Cardiac fibroblast (primary cell): ENCODE data around the gene CLCN6.

Experiments
- DNase-seq, 2 donors: peaks; one replicate each; pipeline versions ENCODE4 v3.0.0 to v3.0.0-alpha.2; 2010; ENCODE audit warnings: low read depth in 2 of 2
- H3K4me3 ChIP-seq, 2 donors: replicated peaks in 1 of 2; 1 replicate in 1 of 2; 2 replicates in 1 of 2; pipeline ENCODE4 v1.5.1; 2011; ENCODE audit warnings: low read depth in 2 of 2, low read length in 2 of 2, mild to moderate bottlenecking in 2 of 2, moderate library complexity in 1 of 2
- TF ChIP-seq, protein P1 (sequence below): IDR thresholded peaks from one replicate; pipeline ENCODE4 v1.5.1; 2011; ENCODE audit warnings: low read depth, mild to moderate bottlenecking, low read length, inconsistent platforms

Gene CLCN6

DNA sequence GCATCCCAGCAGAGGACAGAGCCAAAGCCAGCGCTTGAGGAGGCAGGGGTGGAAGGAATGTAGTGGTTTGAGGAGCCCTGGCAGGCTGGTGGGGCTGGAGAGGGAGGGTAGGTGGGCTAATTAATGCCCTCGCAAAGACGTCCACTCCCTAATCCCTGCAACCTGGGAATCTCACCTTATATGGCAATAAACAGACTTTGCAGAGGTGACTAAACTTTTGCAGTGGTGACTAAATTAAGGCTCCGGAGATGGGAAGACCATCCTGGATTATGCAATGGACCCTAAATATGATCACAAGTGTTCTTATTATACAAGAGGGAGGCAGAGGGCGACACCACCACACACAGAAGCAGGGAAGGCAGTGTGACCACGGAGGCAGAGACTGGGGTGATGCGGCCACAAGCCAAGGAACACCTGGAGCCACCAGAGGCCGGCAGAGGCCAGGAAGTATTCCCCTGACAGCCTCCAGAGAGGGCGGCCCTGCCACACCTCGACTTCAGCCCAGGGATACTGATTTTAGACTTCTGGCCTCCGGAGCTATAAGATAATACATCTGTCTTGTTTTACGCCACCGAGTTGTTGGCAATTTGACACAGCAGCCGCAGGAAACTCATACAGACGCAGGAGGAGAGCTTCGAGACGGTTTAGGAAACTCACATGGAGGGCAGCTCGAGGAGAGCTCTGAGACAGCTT is 75.9 kb downstream of the CLCN6 start:
- TF ChIP-seq, protein P1, sequence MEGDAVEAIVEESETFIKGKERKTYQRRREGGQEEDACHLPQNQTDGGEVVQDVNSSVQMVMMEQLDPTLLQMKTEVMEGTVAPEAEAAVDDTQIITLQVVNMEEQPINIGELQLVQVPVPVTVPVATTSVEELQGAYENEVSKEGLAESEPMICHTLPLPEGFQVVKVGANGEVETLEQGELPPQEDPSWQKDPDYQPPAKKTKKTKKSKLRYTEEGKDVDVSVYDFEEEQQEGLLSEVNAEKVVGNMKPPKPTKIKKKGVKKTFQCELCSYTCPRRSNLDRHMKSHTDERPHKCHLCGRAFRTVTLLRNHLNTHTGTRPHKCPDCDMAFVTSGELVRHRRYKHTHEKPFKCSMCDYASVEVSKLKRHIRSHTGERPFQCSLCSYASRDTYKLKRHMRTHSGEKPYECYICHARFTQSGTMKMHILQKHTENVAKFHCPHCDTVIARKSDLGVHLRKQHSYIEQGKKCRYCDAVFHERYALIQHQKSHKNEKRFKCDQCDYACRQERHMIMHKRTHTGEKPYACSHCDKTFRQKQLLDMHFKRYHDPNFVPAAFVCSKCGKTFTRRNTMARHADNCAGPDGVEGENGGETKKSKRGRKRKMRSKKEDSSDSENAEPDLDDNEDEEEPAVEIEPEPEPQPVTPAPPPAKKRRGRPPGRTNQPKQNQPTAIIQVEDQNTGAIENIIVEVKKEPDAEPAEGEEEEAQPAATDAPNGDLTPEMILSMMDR: no peak
- peak in 1 of 2 donors; percentile 13 for DNase-seq
- H3K4me3 ChIP-seq: no peak overlapping the region

DNA sequence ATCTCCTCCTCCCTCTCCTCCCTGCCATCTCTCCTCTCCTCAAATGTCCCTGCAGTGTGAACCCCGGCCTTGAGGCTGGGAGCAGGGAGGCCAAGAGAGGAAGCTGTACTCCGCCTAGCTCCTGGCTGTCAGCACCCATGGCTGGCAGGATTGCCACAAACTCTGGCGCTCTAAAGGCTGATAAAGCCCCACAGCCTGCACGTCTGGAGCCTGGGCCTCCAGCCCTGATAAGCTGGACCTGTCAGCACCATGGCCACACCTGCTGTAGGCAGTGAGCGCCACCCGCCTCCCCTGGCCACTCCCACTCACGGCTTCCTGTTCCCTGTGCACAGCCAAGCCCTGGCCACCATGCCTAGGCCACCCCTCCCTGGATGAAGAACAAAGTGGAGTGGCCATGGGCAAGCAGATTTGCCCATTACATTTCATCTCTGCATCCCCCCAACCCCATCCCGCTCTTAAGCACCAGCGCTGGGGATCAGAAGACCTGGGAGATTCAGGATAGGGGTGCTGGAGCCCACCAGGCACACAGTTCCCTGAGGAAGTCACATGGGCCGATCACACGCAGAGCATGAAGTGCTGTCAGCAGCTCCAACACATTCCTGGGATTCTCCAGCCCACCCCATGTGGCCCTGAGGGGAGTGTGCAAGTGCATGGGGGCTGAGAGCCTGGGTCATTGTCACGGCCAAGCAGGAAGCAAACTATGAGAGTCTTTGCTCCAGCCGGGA is 77.0 kb downstream of the CLCN6 start:
- TF ChIP-seq, protein P1: no peak
- DNase-seq: peak in 1 of 2 donors; percentile 61

DNA sequence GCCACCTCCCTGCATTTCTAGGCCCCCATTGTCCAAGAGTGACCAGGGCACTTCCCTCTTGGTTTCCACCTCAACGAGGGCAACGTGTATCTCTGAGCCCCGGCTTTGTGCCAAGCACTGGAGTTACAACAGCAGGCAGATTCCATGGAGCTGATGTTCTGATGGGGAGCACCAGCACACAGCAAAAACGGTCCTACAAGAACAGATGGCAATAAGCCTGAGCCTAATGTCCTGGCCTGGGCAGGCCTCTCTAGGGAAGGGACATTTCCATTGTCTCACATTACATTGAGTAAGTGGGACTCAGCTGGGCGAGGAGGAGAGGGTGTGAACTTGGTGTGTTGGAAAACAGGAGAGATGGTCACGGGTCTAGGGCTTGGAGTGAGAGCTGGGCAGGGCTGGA is 79.9 kb downstream of the CLCN6 start:
- no peak overlapping the region for H3K4me3 ChIP-seq
- DNase-seq: no peak
- TF ChIP-seq, protein P1: no peak

More for the DNA sequence above, 77.0 kb downstream of the CLCN6 start:
- no peak overlapping the region for H3K4me3 ChIP-seq

DNA sequence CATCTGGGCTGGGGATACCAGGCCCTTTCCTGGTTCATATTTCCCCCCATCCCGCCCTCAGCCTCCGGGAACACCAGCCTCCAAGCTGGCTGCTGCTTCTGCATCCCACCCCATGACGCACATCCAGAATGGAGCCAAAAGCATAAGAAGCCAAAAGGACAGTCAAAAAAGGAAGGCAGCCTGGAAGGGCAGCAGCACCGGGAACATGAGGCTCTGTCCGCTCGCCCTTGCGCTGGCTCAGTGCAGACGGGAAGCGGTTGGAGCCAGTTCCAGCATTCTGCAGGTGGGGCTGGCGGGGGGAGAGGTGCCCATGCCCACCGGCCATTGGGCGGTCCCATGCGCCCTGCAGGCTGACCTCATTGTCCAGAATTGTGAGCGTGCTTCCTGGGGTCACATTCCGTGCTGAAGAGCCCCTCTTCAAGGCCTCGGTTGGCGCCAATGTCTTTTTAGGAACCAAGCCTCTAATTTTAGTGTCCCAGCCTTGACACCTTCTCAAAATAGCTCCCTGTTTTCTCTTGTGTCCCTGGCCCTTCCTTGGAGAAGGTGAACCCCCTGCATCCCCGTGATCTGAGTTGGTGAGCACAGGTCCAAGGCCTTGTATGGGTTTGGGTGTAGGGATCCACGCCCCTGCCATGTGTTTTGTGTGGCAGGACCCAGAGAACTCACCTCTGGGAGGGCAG is 81.1 kb downstream of the CLCN6 start:
- no peak overlapping the region for H3K4me3 ChIP-seq
- TF ChIP-seq, protein P1: no peak
- peak in 1 of 2 donors; percentile 30 for DNase-seq

DNA sequence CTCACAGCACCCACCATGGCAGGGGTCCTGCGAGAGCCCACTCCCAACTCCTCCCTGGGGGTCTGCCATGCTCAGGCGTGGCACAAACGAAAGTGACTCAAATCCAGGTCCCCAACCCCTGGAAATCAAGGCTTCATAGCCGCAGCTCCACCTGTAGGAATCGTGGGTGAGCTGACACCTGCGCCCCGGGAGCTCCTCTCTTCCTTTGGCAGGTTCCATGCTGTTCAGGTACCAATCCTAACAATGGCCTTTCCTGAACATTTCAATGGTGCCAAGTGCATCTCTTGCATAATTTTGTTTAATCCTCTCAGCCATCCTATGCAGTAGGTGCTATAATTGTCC is 81.6 kb downstream of the CLCN6 start:
- TF ChIP-seq, protein P1: no peak
- H3K4me3 ChIP-seq: no peak overlapping the region
- no peak for DNase-seq

DNA sequence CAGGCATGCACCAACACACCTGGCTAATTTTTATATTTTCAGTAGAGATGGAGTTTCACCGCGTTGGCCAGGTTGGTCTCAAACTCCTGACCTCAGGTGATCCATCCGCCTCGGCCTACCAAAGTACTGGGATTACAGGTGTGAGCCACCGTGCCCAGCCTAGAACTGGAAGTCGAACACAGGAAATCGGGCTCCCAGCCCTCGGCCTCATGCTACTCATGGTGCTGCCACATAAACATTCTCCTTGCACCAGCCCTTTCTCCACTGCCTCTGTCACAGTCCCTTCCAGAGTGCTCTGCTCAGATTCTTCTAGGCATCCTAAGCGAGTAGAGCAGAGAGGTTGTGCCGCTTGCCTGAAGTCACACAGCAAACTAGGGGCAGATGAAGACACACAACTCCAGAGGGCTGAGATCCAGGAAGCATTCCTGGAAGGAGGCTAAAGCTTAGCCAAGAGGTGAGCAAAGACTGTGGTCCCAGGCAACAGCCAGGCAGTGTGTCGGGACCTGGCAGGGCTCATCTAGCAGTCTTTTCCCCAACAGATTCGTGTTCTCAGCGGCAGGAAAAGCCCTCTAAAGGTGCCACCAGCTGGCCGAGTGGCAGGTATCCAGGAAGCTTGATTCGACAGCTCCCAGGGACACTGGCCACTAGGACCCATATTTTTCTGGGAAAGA is 82.3 kb downstream of the CLCN6 start:
- no peak overlapping the region for H3K4me3 ChIP-seq
- DNase-seq: no peak
- TF ChIP-seq, protein P1: no peak
